Measurements from ENCODE around the gene ZNF697.

DNA sequence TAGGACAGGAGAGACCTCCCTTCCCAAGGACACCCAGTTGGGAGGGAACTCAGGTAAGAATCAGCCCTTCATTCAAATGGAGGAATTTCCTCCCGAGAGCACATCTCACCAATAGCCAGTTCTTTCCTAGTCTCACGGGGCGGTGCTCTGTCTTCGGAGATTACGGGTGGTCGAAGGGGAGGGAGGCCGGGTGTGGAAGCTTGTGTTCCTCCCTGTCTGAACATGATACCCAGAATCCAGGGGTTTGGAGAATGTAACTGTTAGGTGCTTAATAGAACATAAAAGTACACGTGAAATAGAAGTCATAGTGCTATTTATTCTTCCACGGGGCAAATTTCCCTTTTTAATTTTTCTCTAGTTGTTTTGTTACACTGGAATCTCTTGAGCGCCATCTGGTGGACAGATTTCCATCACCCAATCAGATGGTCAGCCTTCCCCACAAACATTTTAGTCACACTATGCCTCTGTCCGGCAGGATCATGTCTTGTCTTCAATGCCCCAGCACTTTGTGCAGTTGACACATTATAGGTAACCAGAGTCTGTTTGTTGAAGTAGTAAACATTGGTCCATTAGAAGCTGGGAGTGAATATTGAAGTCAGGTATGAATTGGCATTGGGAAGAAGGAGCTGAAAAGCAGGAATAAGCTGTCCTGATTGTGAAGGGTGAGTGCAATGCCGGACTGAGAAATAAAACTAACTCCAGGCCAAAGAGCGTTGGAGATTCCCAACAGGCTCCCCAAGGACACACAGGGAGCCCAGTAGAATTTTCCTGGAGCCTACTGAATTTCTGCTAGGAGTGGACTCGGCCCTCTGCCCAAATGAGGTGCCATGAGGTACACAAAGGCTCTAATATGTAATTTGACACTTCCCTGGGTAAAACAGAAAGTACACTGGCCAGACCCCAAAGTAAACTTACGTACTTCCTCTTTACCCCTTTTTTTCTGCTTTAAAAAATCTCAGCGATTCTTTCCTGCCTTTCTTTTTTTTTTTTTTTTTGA, 27.6 kb upstream of the ZNF697 start:
- TF ChIP-seq, protein P1, sequence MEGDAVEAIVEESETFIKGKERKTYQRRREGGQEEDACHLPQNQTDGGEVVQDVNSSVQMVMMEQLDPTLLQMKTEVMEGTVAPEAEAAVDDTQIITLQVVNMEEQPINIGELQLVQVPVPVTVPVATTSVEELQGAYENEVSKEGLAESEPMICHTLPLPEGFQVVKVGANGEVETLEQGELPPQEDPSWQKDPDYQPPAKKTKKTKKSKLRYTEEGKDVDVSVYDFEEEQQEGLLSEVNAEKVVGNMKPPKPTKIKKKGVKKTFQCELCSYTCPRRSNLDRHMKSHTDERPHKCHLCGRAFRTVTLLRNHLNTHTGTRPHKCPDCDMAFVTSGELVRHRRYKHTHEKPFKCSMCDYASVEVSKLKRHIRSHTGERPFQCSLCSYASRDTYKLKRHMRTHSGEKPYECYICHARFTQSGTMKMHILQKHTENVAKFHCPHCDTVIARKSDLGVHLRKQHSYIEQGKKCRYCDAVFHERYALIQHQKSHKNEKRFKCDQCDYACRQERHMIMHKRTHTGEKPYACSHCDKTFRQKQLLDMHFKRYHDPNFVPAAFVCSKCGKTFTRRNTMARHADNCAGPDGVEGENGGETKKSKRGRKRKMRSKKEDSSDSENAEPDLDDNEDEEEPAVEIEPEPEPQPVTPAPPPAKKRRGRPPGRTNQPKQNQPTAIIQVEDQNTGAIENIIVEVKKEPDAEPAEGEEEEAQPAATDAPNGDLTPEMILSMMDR (conservative IDR thresholded peaks at IDR 0.05; ENCODE audit: low read depth, low read length) = peak; percentile 92
- no peak for TF ChIP-seq EZH2 (IDR thresholded peaks at IDR 0.05; ENCODE audit: borderline replicate concordance, low read depth, low read length, poor library complexity, severe bottlenecking)

Data from A673 (cell line).